K562 (cell line): Measurements from ENCODE around the gene TCAF1. TPM values are rescaled to one million over a fixed set of nuclear protein-coding genes. Genes with fewer than 3 reads are reported as not detected.

Experiments
- AFF4 ChIP-seq: sonication (generic); formaldehyde crosslinking; IDR thresholded peaks from 2 replicates; pipeline ENCODE4 v1.8.0; 2023; ENCODE audit warnings: mild to moderate bottlenecking, missing genetic modification reagents
- ARID1B ChIP-seq: fragments of 450-650 bp; IDR thresholded peaks from 2 replicates; pipeline ENCODE4 v1.6.1; 2016; ENCODE audit warnings: antibody characterized with exemption, mild to moderate bottlenecking, inconsistent platforms
- CBX2 ChIP-seq: fragments of 200-600 bp; sonication (generic); IDR thresholded peaks from one replicate; pipeline ENCODE4 v1.6.1; 2012; ENCODE audit warnings: mild to moderate bottlenecking, low read length, inconsistent platforms; ENCODE audit not compliant: insufficient read depth, poor library complexity, severe bottlenecking
- ELF4 ChIP-seq: fragments of 450-650 bp; formaldehyde crosslinking; IDR thresholded peaks from 2 replicates; pipeline ENCODE4 v1.4.0; 2022; ENCODE audit warnings: missing genetic modification characterization
- HDAC6 ChIP-seq: IDR thresholded peaks from 2 replicates; pipeline ENCODE4 v1.6.1; 2012; ENCODE audit warnings: low read depth, mild to moderate bottlenecking, control low read depth, inconsistent platforms, low read length, moderate library complexity
- MITF ChIP-seq: IDR thresholded peaks from 2 replicates; pipeline ENCODE4 v1.6.1; 2014; ENCODE audit warnings: antibody characterized with exemption
- MLX ChIP-seq, 2 experiments: fragments of 450-650 bp in 1 of 2; sonication (generic) in 1 of 2; formaldehyde crosslinking; conservative IDR thresholded peaks; 2 replicates each; pipeline versions ENCODE4 v1.4.0 to v1.8.1; 2020 to 2022; ENCODE audit warnings: mild to moderate bottlenecking in 1 of 2, missing genetic modification reagents in 1 of 2
- MTA3 ChIP-seq: fragments of 450-650 bp; formaldehyde crosslinking; IDR thresholded peaks from 2 replicates; pipeline ENCODE4 v1.6.1; 2017; ENCODE audit warnings: mild to moderate bottlenecking, borderline replicate concordance
- NKRF ChIP-seq: fragments of 450-650 bp; IDR thresholded peaks from 2 replicates; pipeline ENCODE4 v1.6.1; 2016; ENCODE audit warnings: borderline replicate concordance
- PHF21A ChIP-seq: fragments of 450-650 bp; IDR thresholded peaks from 2 replicates; pipeline ENCODE4 v1.6.1; 2017; ENCODE audit warnings: low read depth, borderline replicate concordance
- SMAD4 ChIP-seq: fragments of 250-450 bp; sonication (Bioruptor Pico); conservative IDR thresholded peaks from 2 replicates; pipeline ENCODE4 v1.8.0; 2021; ENCODE audit warnings: inconsistent platforms, mild to moderate bottlenecking, moderate library complexity
- SMARCB1 ChIP-seq: IDR thresholded peaks from 2 replicates; pipeline ENCODE4 v1.6.1; 2011; ENCODE audit warnings: improper control_type of control experiment, low read depth; ENCODE audit not compliant: insufficient read length
- ZEB2 ChIP-seq: fragments of 450-650 bp; IDR thresholded peaks from 2 replicates; pipeline ENCODE4 v1.6.1; 2016
- ZNF146 ChIP-seq: IDR thresholded peaks from one replicate; pipeline ENCODE4 v1.6.1; 2018; ENCODE audit warnings: missing compliant biosample characterization; ENCODE audit not compliant: unreplicated experiment
- ZNF197 ChIP-seq: fragments of 200-800 bp; sonication (Bioruptor generic); IDR thresholded peaks from 2 replicates; pipeline ENCODE4 v1.6.1; 2016; ENCODE audit warnings: low read depth, missing genetic modification characterization, missing compliant biosample characterization
- ZNF408 ChIP-seq: fragments of 250-450 bp; sonication (Bioruptor Pico); IDR thresholded peaks from 2 replicates; pipeline ENCODE4 v1.4.0; 2020; ENCODE audit warnings: low read depth, mild to moderate bottlenecking, moderate library complexity
- ZNF511 ChIP-seq: sonication (generic); formaldehyde crosslinking; IDR thresholded peaks from 2 replicates; pipeline ENCODE4 v1.8.0; 2022; ENCODE audit warnings: mild to moderate bottlenecking, missing genetic modification reagents
- ZNF655 ChIP-seq: fragments of 250-450 bp; sonication (Bioruptor Pico); IDR thresholded peaks from 2 replicates; pipeline ENCODE4 v1.5.0; 2021
- polyA plus RNA-seq, 8 experiments: library from polyadenylated mRNA; depleted of rRNA in 4 of 8; stranded (reverse) in 5 of 8; unstranded in 3 of 8; fragments of >200 nt; fragmentation: Nextera tagmentation in 2 of 8; fragmentation: Illumina TruSeq in 1 of 8; extraction: Ambion mirVana in 2 of 8; extraction: Trizol in 1 of 8; gene quantifications; 2 replicates each; pipeline versions ENCODE4 v1.2.1 to v1.2.3, GENCODE V29; 2011 to 2014; ENCODE audit warnings: inconsistent platforms in 1 of 8, missing spikeins in 1 of 8
- total RNA-seq, 7 experiments: library from RNA; depleted of rRNA in 6 of 7; stranded (reverse); fragments of >200 nt in 6 of 7; fragmentation: Illumina TruSeq in 2 of 7; extraction: Trizol in 2 of 7; gene quantifications; 2 replicates each; pipeline versions ENCODE4 v1.2.1 to v1.2.3, GENCODE V29; 2011 to 2021; ENCODE audit warnings: low replicate concordance in 1 of 7

The TCAF1 gene
- total and polyA plus RNA-seq, 9 of the 15 experiments (the other 6 are each of a cell fraction or from before 2014, with no cell fraction given) = 6.2 to 52.2 (median 24.4) TPM

- TF ChIP-seq ZNF655 (no peak), SMAD4 (CRISPR knock-in tag) (peak; percentile 89), MITF (no peak), ZNF146 (no peak), HDAC6 (no peak), MLX (CRISPR knock-in tag; conservative IDR thresholded peaks at IDR 0.05) (no peak), CBX2 (no peak), PHF21A (no peak), ZNF408 (no peak), ZNF511 (CRISPR knock-in tag) (no peak; the same call in 1 of the 2 replicates), AFF4 (CRISPR knock-in tag) (peak; percentile 96), SMARCB1 (no peak), MTA3 (peak; percentile 87; the same call in 1 of the 2 replicates), ARID1B (peak; percentile 60), NKRF (peak; percentile 83), ZEB2 (peak; percentile 75), ZNF197 (CRISPR knock-in tag) (no peak), ELF4 (CRISPR knock-in tag) (peak; percentile 75; the same call in 1 of the 2 replicates)
Observed at GRCh38 chr7:143901668-143902331, at the start of gene TCAF1 (continued).
